ENCODE measurements around the gene MEDAG.

DNA sequence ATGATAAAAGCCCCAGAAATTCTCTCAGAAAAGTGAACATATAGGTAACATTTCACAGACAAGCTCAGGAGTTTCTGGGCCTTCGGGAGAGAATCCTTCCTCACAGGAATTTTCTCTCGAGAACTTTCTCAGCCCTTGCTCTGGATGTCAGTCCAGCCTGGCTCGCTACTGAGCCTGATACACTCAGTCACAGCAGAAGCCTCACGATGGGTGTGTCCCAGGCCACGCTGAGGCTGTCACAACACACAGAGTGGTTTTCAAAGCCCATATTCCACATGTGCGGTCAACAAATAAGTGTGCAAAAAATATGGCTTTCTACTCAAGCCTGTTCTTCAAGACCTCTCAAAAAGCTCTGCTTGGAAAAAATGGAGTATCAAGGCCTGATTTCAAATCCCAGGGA lies 31.5 kb upstream of the MEDAG start:
- TF ChIP-seq POLR2A (IDR thresholded peaks at IDR 0.05) (no peak), EP300 (IDR thresholded peaks at IDR 0.05) (no peak)

All from suprapubic skin (tissue), 2 donors.